Measurements from ENCODE around the gene CHRNA9. TPM values are rescaled to one million over a fixed set of nuclear protein-coding genes. Genes with fewer than 3 reads are reported as not detected.

The CHRNA9 gene
- total RNA-seq, 2 donors from 2014 or later = not detected

GRCh38 chr4:40300371-40301162, 34.6 kb upstream of the CHRNA9 start:
- ATAC-seq = no peak
- intact Hi-C loops (cut with DNase I) = no loop called here

GRCh38 chr4:40301603-40302002, 33.5 kb upstream of the CHRNA9 start:
- H3K9me3 ChIP-seq = no peaks in the 10 kb centered on the region
- intact Hi-C loops (cut with DNase I) = no loop called here
- ATAC-seq = no peak
- H3K27me3 ChIP-seq = no peaks in the 10 kb centered on the region
- no peak for DNase-seq
- no peak overlapping the region for H3K4me3 ChIP-seq
- H3K27ac ChIP-seq = no peak overlapping the region
- TF ChIP-seq POLR2A (IDR thresholded peaks at IDR 0.05) (no peak), CTCF (IDR thresholded peaks at IDR 0.05) (no peak)
- H3K4me1 ChIP-seq = no peaks in the 10 kb centered on the region
- WGBS, 2 donors = 64 to 67% methylated on average over 4 to 7 of the region's 7 CpGs
- H3K36me3 ChIP-seq (replicated peaks in 1 of 2; ENCODE audit: insufficient read depth in 1 of 2, low read depth in 2 of 2) = no peaks in the 10 kb centered on the region

More at GRCh38 chr4:40300371-40301162, 34.6 kb upstream of the CHRNA9 start:
- H3K27ac ChIP-seq = no peak overlapping the region
- no peaks in the 10 kb centered on the region for H3K9me3 ChIP-seq
- no peak for DNase-seq
- WGBS, 2 donors = 86 to 87% methylated on average over 9 of the region's 9 CpGs
- H3K27me3 ChIP-seq = no peaks in the 10 kb centered on the region
- no peaks in the 10 kb centered on the region for H3K4me1 ChIP-seq
- no peaks in the 10 kb centered on the region for H3K36me3 ChIP-seq (replicated peaks in 1 of 2; ENCODE audit: insufficient read depth in 1 of 2, low read depth in 2 of 2)
- TF ChIP-seq POLR2A (IDR thresholded peaks at IDR 0.05) (no peak), CTCF (IDR thresholded peaks at IDR 0.05) (no peak)
- H3K4me3 ChIP-seq = no peak overlapping the region

- intact Hi-C loops (cut with DNase I) = no loop called here
- 90 to 91% methylated on average over 2 of the region's 2 CpGs for WGBS, 2 donors
- TF ChIP-seq POLR2A (IDR thresholded peaks at IDR 0.05) = no peak
- no peak for TF ChIP-seq CTCF (IDR thresholded peaks at IDR 0.05)
- Histone ChIP-seq H3K9me3 (no peaks in the 10 kb centered on the region), H3K27ac (no peak overlapping the region), H3K36me3 (replicated peaks in 1 of 2; ENCODE audit: insufficient read depth in 1 of 2, low read depth in 2 of 2) (no peaks in the 10 kb centered on the region), H3K4me3 (no peak overlapping the region), H3K4me1 (no peaks in the 10 kb centered on the region), H3K27me3 (no peaks in the 10 kb centered on the region)
- DNase-seq (no peak), ATAC-seq (no peak)
These were observed 31.4 kb upstream of the CHRNA9 start for GRCh38 chr4:40303751-40304150.

GRCh38 chr4:40305328-40306170, 29.6 kb upstream of the CHRNA9 start:
- 63 to 81% methylated on average over 13 of the region's 13 CpGs for WGBS, 2 donors
- intact Hi-C loops (cut with DNase I) = loop anchor here (5.0 kb wide), 1 partner anchor 153 kb away; no protein-coding TSS in a partner anchor
- no peak for TF ChIP-seq POLR2A (IDR thresholded peaks at IDR 0.05)
- no peak for TF ChIP-seq CTCF (IDR thresholded peaks at IDR 0.05)
- no peak overlapping the region for H3K27ac ChIP-seq
- H3K27me3 ChIP-seq = no peaks in the 10 kb centered on the region
- no peak overlapping the region for H3K4me3 ChIP-seq
- ATAC-seq (no peak), DNase-seq (no peak)
- H3K9me3 ChIP-seq = no peaks in the 10 kb centered on the region
- H3K36me3 ChIP-seq (replicated peaks in 1 of 2; ENCODE audit: insufficient read depth in 1 of 2, low read depth in 2 of 2) = no peaks in the 10 kb centered on the region
- no peaks in the 10 kb centered on the region for H3K4me1 ChIP-seq
